Activated CD4-positive, alpha-beta T cell treated with anti-CD3 and anti-CD28 coated beads for 24 hours (primary cell): Measurements from ENCODE around the gene TGM2.

Experiments used
- DNase-seq, 2 donors: peaks; one replicate each; pipeline ENCODE4 v3.0.0-alpha.2; 2020; ENCODE audit warnings: low read depth in 2 of 2

Gene TGM2

DNA sequence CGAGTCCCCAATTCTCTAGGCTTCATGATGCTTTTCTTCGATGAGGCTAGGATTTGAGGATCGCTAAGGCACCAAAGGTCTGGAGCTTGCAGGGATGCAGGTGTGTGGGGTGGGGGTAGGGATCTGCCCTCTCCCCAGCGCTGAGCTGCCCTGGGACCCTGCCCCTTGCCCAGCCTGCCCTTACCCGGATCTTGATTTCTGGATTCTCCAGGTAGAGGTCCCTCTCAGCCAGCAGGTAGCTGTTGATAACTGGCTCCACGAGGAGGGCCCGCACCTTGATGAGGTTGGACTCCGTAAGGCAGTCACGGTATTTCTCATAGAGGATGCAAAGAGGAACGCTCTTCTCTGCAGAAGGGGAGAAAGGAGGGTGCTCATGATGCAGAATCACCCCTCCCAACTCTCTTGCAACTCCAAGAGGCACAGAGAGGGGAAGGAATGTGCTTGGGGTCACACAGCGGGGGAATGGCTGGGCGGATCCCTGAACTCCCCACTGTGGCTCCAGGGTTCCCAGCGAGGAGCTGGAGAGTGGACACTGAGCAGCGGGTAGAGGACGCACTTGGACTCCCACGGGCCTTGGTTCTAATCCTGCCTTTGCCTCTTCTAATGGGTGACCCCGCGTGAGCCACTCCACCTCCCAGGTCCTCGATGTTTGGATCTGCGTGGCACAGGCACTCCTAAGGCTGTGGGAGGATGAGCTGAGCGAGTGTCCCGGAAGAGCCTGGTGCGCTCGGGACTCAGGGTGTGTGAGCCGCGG lies 32.7 kb downstream of the TGM2 start:
- no peak for DNase-seq

DNA sequence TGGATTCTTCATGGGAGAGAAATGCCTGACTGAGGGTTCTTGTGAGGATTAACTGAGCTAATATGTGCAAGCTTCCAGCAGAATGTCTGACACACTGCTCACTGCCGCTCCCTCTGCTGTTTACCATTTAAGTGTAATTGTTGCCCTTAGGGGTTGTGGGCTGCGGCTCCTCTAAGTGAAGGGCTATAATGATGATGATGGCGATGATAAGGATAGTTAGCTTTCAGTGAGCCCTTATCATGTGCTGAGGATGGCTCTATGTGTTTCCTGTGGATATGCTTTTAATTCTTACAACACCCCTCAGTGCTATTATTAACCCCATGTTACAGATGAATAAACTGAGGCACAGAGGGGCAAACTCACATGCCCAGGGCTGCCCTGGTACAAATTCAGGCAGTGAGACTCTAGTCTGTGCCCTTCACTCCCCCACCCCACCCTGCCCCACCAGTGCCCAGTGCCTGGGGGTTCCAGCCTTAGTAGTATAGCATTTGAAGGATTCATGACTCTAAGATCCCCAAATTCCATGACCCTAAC lies 33.4 kb downstream of the TGM2 start:
- no peak for DNase-seq

DNA sequence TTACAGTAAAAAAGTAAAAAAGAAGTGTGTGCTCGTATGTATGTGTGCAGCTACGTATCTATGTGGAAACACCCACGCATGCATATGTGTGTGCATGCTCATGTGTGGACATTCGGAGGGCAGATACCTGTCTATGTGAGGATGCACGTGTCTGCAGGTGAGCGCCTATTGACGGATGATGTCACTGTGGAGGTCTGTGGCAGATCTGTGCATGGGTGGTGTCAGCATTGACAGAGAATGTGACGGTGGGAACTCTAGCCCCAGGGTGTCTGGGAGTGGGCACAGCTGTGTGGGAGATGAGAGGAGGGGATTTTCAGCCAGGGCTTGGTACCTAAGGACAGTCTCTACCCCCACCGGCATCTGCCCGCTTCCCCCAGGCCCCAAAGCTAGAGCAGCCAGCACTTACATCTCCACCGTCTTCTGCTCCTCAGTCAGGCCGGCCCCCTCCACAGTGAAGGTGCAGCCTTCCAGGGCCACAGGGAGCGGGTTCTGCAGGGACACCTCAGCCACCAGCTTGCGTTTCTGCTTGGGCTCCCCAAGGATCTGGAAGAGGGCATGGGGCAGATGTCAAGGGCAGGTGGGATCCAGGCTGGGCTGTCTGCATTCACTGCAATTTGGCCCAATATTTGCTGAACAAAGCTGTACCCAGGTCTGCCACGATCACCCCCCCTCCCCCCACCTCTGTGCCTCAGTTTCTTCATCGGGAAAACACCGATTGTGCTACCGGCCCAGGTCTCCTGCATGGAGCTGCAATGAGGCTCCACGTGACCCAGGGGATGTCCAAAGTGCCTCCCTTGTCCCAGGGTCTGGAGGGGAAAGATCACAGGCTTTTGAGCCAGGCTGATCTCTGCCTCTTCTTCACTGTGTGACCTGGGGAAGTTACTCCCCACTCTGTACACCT lies 34.1 kb downstream of the TGM2 start:
- no peak for DNase-seq

DNA sequence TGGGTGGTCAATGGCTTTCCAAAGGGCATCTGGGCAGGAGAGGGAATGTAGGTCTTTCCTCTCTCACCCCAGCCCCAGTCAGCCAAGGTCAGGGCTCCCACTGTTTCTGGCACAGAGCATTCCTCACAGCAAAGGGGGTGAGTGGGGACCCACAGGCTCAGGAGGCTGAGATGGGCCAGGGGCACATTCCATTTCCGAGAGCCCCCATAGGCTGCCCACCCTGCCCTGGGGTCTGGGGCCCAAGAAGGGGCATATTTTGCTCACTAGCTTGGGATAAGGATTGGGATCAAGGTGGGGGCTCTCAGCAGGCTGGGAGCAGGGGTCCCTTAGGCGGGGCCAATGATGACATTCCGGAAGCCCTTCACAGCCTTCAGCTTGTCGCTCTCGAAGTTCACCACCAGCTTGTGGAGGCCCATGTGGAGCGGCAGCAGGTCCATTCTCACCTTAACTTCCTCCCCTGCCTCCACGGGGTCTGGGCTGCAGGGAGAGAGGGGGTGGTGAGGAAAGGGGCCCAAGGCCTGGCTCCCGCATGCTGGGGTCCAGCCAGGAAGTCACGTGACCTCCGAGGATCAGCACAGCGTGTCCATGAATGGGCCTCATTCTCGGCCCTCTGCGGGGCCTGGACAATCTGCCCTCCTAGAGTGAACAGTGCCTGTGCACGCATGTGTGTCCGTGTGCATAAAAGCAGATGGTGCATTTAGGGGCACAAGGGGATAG lies 35.0 kb downstream of the TGM2 start:
- DNase-seq: no peak

DNA sequence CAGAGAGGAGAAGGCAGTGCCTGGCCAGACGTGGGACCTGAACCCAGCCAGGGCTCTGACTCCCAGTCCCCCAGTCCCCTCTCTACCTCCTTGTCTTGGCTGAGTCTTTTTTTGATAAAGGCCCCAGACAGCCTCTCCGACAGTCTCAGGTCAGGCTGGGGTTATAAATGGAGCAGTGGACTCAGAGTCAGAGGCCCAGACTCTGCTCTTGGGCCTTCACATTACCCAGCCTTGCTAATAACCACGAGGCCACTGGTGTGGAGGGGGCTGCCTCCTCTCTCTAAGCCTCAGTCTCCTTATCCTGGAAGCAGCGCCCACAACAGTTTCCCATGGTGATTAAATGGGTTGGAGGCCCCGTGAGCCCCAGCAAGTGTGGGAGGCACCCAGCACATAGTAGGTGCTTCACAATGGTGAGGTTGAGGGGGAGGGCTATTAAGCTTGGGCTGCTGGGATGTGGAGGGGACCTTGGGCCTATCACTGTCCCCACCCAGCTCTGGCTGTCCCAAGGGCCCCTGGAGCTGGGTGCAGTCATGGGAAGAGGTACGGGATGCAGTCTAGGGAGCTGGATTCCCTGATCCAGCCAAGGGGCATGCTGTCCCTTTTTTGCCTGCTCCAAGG lies 35.7 kb downstream of the TGM2 start:
- no peak for DNase-seq

DNA sequence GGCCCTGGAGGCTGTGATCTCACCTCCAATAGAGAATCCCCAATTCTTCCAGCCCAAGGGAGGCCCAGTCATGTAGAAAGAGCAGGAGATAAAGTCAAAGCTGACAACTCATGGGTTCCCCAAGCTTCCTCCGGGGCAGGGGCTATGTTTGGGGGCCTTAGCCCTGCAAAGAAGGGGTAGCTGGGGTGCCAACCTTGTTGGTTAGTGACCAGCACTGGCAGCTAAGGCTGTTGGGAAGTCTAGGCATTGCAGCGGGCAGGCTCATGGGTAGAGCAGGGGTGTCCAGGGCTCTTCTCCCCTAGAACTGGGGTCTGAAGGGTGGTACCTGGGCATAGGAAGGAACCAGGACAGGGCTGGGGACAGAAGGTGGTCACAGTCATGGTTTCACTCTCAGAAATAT lies 36.4 kb downstream of the TGM2 start:
- no peak for DNase-seq

DNA sequence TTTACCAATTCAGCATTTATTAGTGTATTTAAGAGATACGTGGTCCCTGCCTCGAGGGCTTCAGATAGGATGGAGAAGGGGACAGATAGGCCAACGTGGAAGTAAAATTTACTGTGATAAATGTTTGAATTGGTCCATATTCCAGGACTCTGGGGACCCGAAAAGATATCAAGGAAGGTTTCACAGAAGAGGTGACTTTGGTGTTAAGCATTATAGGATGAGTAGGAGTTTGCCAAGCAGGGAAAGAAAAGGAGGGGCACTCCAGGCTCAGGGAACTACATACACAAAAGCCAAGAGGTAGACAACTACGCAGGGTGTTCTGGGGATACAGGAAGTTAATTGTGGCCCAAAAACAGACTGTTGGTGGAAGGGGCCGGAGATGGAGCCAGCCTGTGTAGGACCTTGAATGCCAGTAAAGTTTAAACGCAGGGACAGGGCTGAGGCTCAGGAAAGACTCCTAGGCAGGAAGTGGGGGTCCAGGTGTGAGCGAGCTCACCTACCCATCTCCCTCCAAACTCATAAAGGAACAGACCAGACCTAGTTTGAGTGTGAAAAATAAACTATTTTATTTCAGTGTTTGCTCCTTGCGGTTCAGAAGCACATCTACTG lies 37.0 kb downstream of the TGM2 start:
- no peak for DNase-seq

DNA sequence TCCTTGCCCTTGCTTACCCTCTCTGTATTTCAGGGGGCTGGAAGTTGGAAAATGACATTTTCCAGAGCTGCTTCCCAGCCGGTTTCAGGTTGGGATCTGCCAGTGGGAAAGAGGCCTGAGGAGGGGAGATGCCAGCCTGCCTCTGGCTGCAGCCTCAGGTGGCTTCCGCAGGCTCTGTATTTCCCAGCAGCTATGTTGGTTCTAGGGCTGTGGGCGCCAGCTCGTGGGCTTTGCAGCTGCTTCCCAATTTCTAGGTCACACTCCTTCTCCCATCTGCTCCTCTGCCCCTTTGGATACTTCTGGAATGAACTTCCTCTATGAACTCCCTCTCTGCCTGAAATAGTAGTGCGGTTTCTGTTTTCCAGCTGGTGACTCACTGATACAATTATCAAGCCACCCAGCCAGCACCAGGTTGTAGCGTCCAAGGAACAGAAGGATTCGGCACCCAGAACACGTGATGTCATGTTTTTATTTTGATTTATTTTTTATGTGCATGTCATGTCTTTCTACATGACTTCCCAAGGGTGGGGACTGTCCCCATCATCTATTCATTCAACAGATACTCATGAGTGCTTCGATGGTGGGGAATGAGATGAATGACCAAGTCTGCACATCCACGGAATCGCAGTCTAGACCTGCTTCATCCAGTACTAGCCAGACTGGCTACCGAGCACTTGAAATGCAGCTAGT lies 38.0 kb downstream of the TGM2 start:
- DNase-seq: no peak

DNA sequence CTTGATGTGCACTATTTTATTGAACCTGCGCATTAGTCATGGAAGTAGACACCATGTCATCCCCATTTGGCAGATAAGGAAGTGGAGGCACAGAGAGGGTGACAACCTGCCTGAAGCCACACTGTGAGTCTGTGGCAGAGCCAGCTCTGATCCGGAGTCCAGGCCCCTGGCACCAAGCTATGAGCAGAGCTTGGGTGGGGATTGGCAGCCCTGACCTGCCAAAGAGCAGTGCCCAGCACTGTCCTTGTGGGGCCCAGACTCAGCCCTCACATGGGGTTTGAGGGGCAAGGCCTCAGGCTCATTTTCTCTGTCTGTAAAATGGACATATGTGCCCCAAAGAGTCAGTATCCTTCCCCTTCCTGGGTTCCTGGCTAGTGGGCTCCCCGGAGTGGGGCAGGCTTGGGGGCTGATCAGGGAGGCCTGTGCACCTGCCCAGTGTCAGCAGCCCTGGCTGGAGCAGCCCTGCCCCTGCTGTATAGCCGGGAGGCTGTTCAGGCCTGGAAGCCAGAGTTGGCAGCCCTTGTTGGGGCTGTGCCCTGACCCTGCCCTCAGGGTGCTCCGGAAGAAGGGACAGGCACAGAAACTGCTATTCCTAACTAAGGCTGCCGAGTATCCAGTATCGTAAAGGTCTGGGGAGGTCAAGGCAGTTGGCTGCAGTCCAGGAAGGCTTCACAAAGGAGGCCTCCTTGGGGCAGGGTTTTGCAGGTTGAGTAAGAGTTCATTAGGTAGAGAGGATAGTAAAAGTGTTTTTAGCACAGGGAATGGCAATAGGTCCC lies 38.7 kb downstream of the TGM2 start:
- DNase-seq: no peak

DNA sequence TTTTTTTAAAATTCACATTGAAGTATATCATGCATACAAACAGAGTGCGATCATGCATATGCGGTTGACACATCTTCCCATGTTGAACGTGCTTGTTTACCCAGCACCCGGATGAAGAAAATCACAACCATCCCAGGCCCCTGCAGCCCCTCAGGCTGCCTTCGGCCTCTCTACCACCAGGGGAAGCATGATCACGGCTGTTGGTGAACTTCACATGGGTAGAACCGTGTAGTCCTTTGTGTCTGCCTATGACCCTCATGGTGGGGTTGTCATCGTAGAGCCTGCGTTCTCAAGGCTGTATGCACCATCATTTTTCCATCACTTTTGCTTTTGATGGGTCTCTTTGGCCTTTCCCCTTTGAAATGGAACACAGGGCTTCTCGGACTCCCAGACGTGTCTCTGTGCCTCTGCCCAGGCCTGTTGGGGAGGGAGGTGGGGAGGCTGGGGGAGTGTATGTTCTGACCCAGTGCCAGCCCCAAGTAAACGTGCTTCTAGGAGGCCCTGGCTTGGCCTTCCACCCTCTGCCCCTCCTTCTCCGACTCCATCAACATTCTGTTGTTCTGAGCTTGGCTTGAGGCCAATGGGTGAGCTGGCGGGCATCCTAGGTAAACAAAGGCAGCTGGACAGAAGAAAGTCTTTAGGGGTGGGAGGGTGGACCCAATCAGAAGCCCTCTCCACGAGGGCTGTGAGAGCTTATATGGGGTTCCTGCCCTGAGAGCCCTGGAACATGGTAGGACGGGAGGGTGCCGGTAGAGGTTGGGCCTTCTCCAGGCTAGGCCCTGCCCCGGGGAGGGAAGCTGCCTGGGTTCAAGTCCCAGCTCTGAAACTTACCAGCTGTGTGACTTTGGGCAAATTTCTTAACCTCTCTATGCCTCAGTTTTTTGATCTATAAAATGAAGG lies 39.7 kb downstream of the TGM2 start:
- DNase-seq: no peak

DNA sequence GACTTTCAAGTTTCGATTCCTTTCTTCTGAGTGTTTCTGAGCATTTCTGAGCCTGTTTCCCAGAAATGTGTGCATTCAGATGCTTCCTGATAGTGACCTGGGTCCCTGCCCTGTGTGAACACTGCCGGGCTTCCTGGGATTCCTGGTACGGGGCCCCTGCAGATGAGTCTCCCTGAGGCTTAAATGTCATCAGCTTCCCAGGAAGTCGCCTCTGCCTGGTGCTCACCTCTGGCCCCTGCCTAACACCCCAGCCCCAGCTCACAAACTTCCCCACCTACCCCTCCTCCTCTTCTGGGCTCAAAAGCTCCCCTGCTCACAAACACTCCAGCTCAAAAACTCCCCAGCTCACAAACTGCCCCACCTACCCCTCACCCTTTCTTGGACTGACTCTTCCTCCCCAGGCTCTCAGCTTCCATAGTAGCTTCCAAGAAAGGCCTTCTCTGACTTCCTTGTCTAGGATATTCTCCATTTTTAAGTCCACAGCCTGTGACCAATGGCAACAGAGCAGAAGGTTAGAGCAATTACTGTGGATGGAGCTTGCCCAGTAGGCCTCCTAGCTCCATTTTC lies 42.0 kb downstream of the TGM2 start:
- DNase-seq: no peak

DNA sequence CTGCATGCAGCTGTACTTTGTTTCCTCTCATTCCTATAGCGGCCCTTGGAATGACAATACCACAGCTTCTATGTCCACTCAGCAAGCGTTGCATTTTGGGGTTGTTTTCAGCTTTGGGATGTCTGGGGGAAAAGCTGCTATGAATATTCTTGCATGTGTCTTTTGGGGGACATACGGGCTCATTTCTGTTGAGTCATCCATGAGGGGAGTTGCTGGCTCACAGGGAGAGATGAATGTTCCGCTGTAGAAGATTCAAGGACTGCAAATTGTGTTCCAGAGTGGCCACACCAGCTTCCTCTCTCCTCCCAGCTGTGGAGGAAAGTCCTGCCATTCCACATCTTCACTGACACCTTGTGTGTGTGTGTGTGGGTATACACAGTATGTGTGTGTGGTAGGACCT lies 43.3 kb downstream of the TGM2 start:
- DNase-seq: no peak

DNA sequence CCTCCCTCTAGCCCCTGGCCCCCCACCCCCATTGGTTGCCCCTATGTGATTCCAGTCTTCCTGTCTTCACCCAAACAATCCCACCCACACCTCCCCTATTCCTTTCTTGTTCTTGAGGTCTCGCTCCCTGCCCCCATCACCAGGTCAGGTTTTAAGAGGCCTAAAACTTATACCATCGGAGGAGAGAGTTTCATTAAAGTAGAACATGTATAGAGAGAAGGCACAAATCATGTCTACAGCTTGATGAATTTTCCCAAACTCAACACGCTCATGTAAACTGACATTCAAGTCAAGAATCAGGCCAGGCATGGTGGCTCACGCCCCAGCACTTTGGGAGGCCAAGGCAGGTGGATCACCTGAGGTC lies 44.5 kb downstream of the TGM2 start:
- DNase-seq: no peak

DNA sequence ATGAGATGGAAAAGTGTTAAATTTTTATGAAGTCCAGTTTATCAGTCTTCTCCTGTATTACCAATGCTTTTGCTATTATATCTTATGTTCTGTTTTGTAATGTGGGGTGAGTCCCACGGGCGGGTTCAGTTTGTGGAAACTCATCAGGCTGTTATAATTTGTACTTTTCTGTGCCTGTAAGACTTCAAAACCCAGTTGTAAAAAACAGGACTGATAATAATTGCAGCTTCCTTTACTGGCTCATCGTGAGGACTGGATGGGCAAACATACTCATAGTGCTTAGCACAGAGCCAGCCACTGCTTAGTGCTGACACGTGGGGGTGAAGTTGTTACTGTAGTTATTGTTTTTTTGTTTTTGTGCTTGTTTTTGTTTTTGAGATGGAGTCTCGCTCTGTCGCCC lies 45.6 kb downstream of the TGM2 start:
- no peak for DNase-seq

DNA sequence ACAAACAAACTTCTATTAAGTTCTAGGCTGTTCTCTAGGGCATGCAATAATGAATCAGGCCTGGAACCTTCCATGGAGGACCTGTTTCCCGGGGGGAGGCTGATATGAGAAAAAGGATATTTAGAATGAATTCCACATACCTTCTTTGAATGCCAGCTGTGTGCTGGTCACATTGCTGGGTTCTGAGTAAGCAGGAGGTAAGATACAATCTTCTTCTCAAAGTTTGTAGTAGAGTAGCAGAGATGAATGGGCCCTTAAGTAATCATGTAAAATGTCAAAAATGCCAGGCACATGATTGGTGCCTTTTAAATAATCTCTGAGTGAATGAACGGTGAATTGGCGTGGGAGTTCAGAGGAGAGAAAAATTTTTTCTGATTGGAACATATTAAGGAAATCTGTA lies 47.4 kb downstream of the TGM2 start:
- DNase-seq: no peak

DNA sequence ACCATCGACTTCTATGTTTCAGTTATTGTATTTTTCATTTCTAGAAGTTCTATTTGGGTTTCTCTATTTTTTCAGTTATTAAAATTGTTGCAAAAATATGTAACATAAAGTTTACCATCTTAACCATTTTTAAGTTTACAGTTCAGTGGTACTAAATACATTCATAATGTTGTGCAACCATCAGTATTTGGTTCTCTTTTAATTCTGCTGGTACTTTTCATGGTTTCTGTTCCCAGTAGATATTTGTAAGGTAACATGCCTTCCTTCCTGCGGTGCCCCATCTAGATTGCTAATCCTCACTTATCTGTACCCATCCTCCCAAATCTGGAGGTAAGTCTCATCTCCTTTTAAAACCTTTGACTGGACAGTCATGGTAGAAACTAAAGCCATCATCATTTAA lies 47.9 kb downstream of the TGM2 start:
- no peak for DNase-seq

DNA sequence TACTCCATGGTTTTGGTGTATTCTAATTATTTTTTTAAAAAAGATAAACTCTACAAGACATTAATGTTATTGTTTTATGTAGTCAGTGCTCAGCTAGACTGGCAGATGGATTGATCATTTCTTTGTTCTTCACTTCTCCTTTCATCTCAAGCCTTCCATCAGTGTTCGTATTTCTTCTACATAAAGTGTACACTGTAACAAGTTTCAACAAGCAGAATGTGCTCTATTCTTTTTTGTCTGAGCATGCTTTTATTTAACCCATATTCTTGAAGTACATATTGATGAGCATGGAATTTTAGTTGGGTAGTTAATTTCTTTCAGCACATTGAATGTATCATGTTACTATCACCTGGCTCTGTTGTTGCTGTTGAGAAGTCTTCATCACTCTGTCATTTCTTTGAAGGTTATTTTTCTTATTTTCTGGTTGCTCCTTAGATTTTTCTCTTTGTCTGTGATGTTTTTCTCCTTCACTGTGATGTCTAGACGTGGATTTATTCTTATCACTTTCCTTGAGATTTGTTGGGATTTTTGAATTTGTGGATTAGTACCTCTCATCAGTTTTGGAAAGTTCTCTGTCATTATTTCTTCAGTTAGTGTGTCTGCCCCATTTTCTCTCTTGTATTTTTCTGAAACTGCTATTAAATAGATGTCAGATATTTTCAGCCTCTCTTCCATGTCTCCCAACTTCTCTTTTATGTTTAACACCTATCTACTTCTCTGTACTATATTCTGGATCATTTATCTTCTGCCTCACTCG lies 48.5 kb downstream of the TGM2 start:
- no peak for DNase-seq

DNA sequence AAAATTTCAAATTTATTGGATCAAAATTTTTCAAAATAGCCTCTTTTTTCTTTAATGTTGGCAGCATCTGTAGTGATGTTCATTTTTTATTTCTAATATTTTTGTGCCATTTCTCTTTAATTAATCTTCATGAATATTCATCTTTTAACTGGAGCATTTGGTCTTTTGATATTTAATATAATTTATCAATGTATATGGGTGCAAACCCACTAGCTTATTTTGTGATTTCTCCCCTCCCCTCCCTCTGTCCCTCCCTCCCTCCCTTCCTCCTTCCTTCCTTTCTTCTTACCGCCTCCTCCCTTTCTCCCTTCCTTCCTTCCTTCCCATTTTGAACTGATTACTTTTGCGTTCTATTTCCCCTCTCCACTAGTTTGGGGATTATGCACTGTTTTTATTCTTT lies 49.2 kb downstream of the TGM2 start:
- DNase-seq: no peak
